ENCODE results near the gene PRR23E. TPM values are rescaled to one million over a fixed set of nuclear protein-coding genes. Genes with fewer than 3 reads are reported as not detected.

Gene PRR23E
- total RNA-seq, 4 donors from 2014 or later = not detected

GRCh38 chr3:127185962-127186674, 6.8 kb upstream of the PRR23E start:
- no peak for DNase-seq
- intact Hi-C loops (cut with DNase I) = no loop called here

GRCh38 chr3:127187316-127187715, 5.6 kb upstream of the PRR23E start:
- no peaks in the 10 kb centered on the region for H3K27me3 ChIP-seq
- no peak for TF ChIP-seq CTCF (IDR thresholded peaks at IDR 0.05)
- TF ChIP-seq POLR2A (IDR thresholded peaks at IDR 0.05) = no peak
- no peak for DNase-seq
- intact Hi-C loops (cut with DNase I) = no loop called here
- peaks cover 0 to 8% (median 5%) of the 10 kb centered on the region in 3 donors for H3K9me3 ChIP-seq
- 94 to 95% methylated on average over 1 of the region's 1 CpG for WGBS, 2 donors
- H3K27ac ChIP-seq = no peak overlapping the region
- H3K36me3 ChIP-seq = no peaks in the 10 kb centered on the region
- no peaks in the 10 kb centered on the region for H3K4me1 ChIP-seq
- no peak overlapping the region for H3K4me3 ChIP-seq

More at GRCh38 chr3:127185962-127186674, 6.8 kb upstream of the PRR23E start:
- WGBS, 2 donors = 80 to 82% methylated on average over 4 of the region's 4 CpGs
- H3K36me3 ChIP-seq = no peaks in the 10 kb centered on the region
- no peak overlapping the region for H3K27ac ChIP-seq
- H3K4me1 ChIP-seq = no peaks in the 10 kb centered on the region
- TF ChIP-seq POLR2A (IDR thresholded peaks at IDR 0.05) (no peak), CTCF (IDR thresholded peaks at IDR 0.05) (no peak)
- no peaks in the 10 kb centered on the region for H3K27me3 ChIP-seq
- no peak overlapping the region for H3K4me3 ChIP-seq
- H3K9me3 ChIP-seq = peaks cover 0 to 4% (median 0%) of the 10 kb centered on the region in 3 donors

GRCh38 chr3:127193341-127193740, 410 bp downstream of the PRR23E start:
- DNase-seq = no peak
- Histone ChIP-seq H3K36me3 (no peaks in the 10 kb centered on the region), H3K9me3 (peaks cover 0 to 8% (median 5%) of the 10 kb centered on the region in 3 donors), H3K27me3 (peaks cover 0 to 28% (median 0%) of the 10 kb centered on the region in 4 donors), H3K4me3 (no peak overlapping the region), H3K27ac (no peak overlapping the region), H3K4me1 (no peaks in the 10 kb centered on the region)
- TF ChIP-seq CTCF (IDR thresholded peaks at IDR 0.05) = no peak
- TF ChIP-seq POLR2A (IDR thresholded peaks at IDR 0.05) = no peak
- intact Hi-C loops (cut with DNase I) = no loop called here
- 66 to 71% methylated on average over 11 of the region's 11 CpGs for WGBS, 2 donors

- WGBS, 2 donors = 54 to 55% methylated on average over 3 of the region's 3 CpGs
Observed at GRCh38 chr3:127193775-127194174, 844 bp downstream of the PRR23E start.

More at GRCh38 chr3:127193775-127194174, 844 bp downstream of the PRR23E start:
- intact Hi-C loops (cut with DNase I) = no loop called here
- no peaks in the 10 kb centered on the region for H3K4me1 ChIP-seq
- DNase-seq = no peak
- H3K9me3 ChIP-seq = peaks cover 0 to 8% (median 5%) of the 10 kb centered on the region in 3 donors
- H3K36me3 ChIP-seq = no peaks in the 10 kb centered on the region
- no peak overlapping the region for H3K27ac ChIP-seq
- H3K27me3 ChIP-seq = peaks cover 0 to 33% (median 0%) of the 10 kb centered on the region in 4 donors
- no peak for TF ChIP-seq CTCF (IDR thresholded peaks at IDR 0.05)
- TF ChIP-seq POLR2A (IDR thresholded peaks at IDR 0.05) = no peak
- no peak overlapping the region for H3K4me3 ChIP-seq

All from esophagus squamous epithelium (tissue), 5 donors.